K562 (cell line): ENCODE results near the gene CNGB1. TPM values are rescaled to one million over a fixed set of nuclear protein-coding genes. Genes with fewer than 3 reads are reported as not detected.

ENCODE experiments used
- E2F4 ChIP-seq: sonication (generic); formaldehyde crosslinking; IDR thresholded peaks from 2 replicates; pipeline ENCODE4 v1.8.0; 2022; ENCODE audit warnings: mild to moderate bottlenecking, low read depth, missing genetic modification reagents
- NR2C2 ChIP-seq, 2 experiments: fragments of 200-800 bp in 1 of 2; sonication (Bioruptor generic) in 1 of 2; sonication (generic) in 1 of 2; formaldehyde crosslinking in 1 of 2; IDR thresholded peaks; 2 replicates each; pipeline versions ENCODE4 v1.6.1 to v1.8.0; 2016 to 2022; ENCODE audit warnings: mild to moderate bottlenecking in 1 of 2, missing compliant biosample characterization in 1 of 2, missing genetic modification characterization in 1 of 2, missing genetic modification reagents in 1 of 2
- PKNOX1 ChIP-seq: fragments of 450-650 bp; IDR thresholded peaks from 2 replicates; pipeline ENCODE4 v1.6.1; 2016
- PREB ChIP-seq: sonication (generic); formaldehyde crosslinking; IDR thresholded peaks from 2 replicates; pipeline ENCODE4 v1.8.1; 2023; ENCODE audit warnings: mild to moderate bottlenecking, missing genetic modification reagents
- PTTG1 ChIP-seq: fragments of 450-650 bp; IDR thresholded peaks from 2 replicates; pipeline ENCODE4 v1.6.1; 2016; ENCODE audit warnings: low read depth, mild to moderate bottlenecking, missing genetic modification characterization, missing compliant biosample characterization
- RBM25 ChIP-seq: fragments of 200-400 bp; formaldehyde crosslinking; IDR thresholded peaks from 2 replicates; pipeline ENCODE4 v1.6.1; 2018; ENCODE audit warnings: low read length, low read depth, moderate library complexity; ENCODE audit not compliant: severe bottlenecking
- RCOR1 ChIP-seq, 2 experiments: IDR thresholded peaks; 2 replicates each; pipeline ENCODE4 v1.6.1; 2012; ENCODE audit warnings: low read depth in 2 of 2, low read length in 2 of 2, borderline replicate concordance in 1 of 2, improper control_type of control experiment in 1 of 2
- SMC3 ChIP-seq: conservative IDR thresholded peaks from 2 replicates; pipeline ENCODE4 v1.6.1; 2011; ENCODE audit warnings: low read depth, low read length, improper control_type of control experiment; ENCODE audit not compliant: insufficient read depth
- ZBTB26 ChIP-seq: fragments of 450-650 bp; formaldehyde crosslinking; IDR thresholded peaks from 2 replicates; pipeline ENCODE4 v1.4.0; 2022; ENCODE audit warnings: missing genetic modification characterization
- ZHX1 ChIP-seq: fragments of 150-350 bp; conservative IDR thresholded peaks from 2 replicates; pipeline ENCODE4 v1.6.1; 2014; ENCODE audit warnings: low read length
- ZNF589 ChIP-seq: fragments of 200-800 bp; sonication (Bioruptor generic); IDR thresholded peaks from 2 replicates; pipeline ENCODE4 v1.6.1; 2016; ENCODE audit warnings: low read depth, missing genetic modification characterization, missing compliant biosample characterization
- polyA plus RNA-seq, 8 experiments: library from polyadenylated mRNA; depleted of rRNA in 4 of 8; stranded (reverse) in 5 of 8; unstranded in 3 of 8; fragments of >200 nt; fragmentation: Nextera tagmentation in 2 of 8; fragmentation: Illumina TruSeq in 1 of 8; extraction: Ambion mirVana in 2 of 8; extraction: Trizol in 1 of 8; gene quantifications; 2 replicates each; pipeline versions ENCODE4 v1.2.1 to v1.2.3, GENCODE V29; 2011 to 2014; ENCODE audit warnings: inconsistent platforms in 1 of 8, missing spikeins in 1 of 8
- total RNA-seq, 7 experiments: library from RNA; depleted of rRNA in 6 of 7; stranded (reverse); fragments of >200 nt in 6 of 7; fragmentation: Illumina TruSeq in 2 of 7; extraction: Trizol in 2 of 7; gene quantifications; 2 replicates each; pipeline versions ENCODE4 v1.2.1 to v1.2.3, GENCODE V29; 2011 to 2021; ENCODE audit warnings: low replicate concordance in 1 of 7

The CNGB1 gene
- total and polyA plus RNA-seq, 9 of the 15 experiments (the other 6 are each of a cell fraction or from before 2014, with no cell fraction given), result not detected

GRCh38 chr16:57906382-57907316 is 64.3 kb downstream of the CNGB1 start (continued):
- TF ChIP-seq PREB (CRISPR knock-in tag), result no peak
- no peak for TF ChIP-seq ZHX1
- TF ChIP-seq ZBTB26 (CRISPR knock-in tag), result no peak
- no peak for TF ChIP-seq PTTG1
- no peak for TF ChIP-seq RBM25
- TF ChIP-seq PKNOX1, result peak; percentile 37; the same call in 1 of the 2 replicates
- no peak for TF ChIP-seq RCOR1 (IDR thresholded peaks at IDR 0.05; ENCODE audit: borderline replicate concordance in 1 of 2, low read depth in 2 of 2, low read length in 2 of 2)
- no peak for TF ChIP-seq NR2C2 (CRISPR knock-in tag; IDR thresholded peaks at IDR 0.05)
- TF ChIP-seq NR2C2 (tag; IDR thresholded peaks at IDR 0.05), result no peak
- no peak for TF ChIP-seq ZNF589 (CRISPR knock-in tag)
- no peak for TF ChIP-seq E2F4 (CRISPR knock-in tag)
- peak; percentile 32; the same call in 1 of the 2 replicates for TF ChIP-seq SMC3
- TF ChIP-seq, all 486 proteins: peak for 9
